Retinal pigment epithelial cell (primary cell): ENCODE data around the gene VWA5A.
A peak's percentile ranks its signal among the peaks of the same experiment; 100 is the strongest.

Experiments used
- DNase-seq: peaks from one replicate; pipeline ENCODE4 v3.0.0-alpha.2; 2010; ENCODE audit warnings: low read depth
- H3K4me3 ChIP-seq: 2 replicates; pipeline ENCODE4 v1.5.1; 2011; ENCODE audit warnings: mild to moderate bottlenecking, low read length, control low read depth, moderate library complexity
- TF ChIP-seq, protein P1 (sequence below): conservative IDR thresholded peaks from 2 replicates; pipeline ENCODE4 v1.5.1; 2011; ENCODE audit warnings: low read depth, low read length, control low read depth, inconsistent platforms

Gene VWA5A

DNA sequence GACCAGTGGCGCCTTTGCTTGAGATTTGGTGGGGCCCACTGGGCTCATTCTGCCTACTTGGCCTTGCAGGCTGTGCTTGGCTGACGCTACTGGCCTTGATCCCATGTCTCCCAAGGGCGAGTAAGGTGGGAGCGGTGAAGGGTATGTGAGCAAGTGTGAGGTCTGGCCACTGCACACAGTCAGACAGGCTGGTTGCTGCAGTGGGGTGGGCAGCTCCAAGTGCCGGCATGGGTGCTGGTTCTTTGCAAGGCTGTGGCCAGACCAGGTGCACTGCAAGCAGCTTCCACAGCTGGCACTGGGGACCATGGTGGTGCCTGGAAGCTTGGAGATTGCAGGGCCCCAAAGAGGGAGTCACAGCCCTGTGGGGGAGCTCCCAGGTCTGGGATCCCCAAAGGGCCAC lies 40.7 kb upstream of the VWA5A start:
- no peak overlapping the region for H3K4me3 ChIP-seq
- TF ChIP-seq, protein P1, sequence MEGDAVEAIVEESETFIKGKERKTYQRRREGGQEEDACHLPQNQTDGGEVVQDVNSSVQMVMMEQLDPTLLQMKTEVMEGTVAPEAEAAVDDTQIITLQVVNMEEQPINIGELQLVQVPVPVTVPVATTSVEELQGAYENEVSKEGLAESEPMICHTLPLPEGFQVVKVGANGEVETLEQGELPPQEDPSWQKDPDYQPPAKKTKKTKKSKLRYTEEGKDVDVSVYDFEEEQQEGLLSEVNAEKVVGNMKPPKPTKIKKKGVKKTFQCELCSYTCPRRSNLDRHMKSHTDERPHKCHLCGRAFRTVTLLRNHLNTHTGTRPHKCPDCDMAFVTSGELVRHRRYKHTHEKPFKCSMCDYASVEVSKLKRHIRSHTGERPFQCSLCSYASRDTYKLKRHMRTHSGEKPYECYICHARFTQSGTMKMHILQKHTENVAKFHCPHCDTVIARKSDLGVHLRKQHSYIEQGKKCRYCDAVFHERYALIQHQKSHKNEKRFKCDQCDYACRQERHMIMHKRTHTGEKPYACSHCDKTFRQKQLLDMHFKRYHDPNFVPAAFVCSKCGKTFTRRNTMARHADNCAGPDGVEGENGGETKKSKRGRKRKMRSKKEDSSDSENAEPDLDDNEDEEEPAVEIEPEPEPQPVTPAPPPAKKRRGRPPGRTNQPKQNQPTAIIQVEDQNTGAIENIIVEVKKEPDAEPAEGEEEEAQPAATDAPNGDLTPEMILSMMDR: no peak
- no peak for DNase-seq

DNA sequence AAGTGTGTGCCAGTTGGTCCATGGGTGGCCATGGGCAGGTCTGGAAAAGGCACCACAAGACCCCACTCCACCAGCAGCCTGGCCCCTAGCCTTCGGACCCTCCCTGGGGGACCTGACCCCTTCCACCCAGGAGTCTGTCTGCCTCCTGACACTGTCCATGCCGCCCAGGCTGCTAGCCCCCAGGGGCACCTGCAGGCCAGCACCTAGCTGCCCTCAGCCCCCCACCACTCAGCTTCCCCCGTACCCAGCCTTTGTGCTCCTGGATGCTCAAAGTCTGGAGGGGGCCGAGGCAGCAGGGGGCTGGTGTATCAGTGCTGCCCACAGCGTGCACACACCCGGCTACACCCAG lies 39.8 kb upstream of the VWA5A start:
- H3K4me3 ChIP-seq: no peak overlapping the region
- DNase-seq: no peak
- TF ChIP-seq, protein P1: no peak

DNA sequence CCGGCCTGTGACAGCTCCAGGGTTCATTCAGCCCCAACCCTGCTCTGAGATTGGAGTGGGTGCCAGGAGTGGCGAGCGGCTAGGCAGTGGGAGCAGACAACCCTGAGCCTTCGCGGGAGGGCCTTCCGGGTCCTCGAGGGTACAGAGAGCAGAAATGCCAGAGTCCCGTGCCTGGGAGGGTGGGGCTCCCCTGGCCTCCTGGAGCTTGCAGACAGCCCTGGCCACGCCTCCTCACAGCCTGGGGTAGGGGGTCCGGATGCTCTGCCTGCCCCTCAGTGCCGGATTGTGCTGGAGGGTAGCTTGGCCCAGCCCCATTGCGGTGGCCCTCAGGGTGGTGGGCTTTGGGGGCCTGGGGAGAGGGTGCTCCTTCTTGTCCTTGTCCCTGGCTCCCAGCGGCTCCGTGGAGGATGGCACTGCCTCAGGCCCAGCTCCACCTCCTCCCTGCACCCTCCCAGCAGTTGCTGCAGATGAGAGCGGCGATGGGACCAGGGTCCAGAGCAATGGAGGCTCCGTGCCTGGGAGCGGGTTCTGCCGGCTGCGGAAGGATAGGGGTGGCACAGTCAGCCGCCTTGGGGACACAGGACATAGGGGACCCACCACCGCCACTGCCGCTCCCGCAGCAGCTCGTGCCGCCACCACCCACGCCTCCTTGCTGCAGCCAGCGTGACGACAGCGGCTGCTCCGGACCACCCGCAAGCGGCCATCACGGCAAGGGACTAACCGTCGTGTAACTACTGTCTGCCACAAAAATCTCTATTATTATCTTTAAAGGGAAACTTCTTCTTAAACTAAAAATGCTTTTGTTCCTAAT lies 39.2 kb upstream of the VWA5A start:
- no peak for DNase-seq
- peak overlapping the region; percentile 65 for H3K4me3 ChIP-seq
- TF ChIP-seq, protein P1: no peak

DNA sequence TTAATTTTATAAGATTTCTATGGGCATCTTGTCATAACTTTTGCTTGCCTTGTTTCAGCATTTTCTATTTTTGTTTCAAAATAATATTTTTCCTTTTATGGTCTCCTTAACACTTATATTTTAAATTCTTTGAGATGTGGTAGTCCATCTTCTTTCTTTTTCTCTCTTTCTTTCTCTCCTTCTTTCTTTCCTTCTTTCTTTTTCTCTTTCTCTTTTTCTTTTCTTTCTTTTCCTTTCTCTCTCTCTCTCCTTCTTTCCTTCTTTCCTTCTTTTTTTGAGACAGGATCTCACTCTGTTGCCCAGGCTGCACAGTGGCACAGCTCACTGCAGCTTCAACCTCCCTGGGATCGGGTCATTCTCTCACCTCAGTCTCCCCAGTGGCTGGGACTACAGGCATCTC lies 38.0 kb upstream of the VWA5A start:
- no peak overlapping the region for H3K4me3 ChIP-seq
- no peak for DNase-seq
- TF ChIP-seq, protein P1: no peak

DNA sequence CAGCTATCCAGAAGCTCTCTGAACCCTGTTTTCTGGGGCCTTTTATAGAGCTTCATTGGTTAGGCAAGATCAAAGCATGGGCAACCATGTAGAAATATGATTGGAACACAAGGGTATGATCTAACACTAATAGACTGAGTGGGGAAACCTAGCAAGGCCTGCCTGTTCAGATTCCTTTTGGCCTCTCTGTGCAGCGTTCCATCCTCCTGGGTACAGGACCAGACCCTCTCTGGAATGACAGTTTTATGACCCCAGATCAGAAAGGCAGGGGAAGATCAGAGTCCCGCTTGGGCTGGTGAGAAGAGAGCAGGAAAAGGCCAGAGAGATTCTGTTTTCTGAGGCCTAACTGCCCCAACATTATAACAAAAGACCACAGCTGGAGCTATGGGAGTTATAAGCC lies 36.7 kb upstream of the VWA5A start:
- TF ChIP-seq, protein P1: no peak
- DNase-seq: no peak
- no peak overlapping the region for H3K4me3 ChIP-seq

DNA sequence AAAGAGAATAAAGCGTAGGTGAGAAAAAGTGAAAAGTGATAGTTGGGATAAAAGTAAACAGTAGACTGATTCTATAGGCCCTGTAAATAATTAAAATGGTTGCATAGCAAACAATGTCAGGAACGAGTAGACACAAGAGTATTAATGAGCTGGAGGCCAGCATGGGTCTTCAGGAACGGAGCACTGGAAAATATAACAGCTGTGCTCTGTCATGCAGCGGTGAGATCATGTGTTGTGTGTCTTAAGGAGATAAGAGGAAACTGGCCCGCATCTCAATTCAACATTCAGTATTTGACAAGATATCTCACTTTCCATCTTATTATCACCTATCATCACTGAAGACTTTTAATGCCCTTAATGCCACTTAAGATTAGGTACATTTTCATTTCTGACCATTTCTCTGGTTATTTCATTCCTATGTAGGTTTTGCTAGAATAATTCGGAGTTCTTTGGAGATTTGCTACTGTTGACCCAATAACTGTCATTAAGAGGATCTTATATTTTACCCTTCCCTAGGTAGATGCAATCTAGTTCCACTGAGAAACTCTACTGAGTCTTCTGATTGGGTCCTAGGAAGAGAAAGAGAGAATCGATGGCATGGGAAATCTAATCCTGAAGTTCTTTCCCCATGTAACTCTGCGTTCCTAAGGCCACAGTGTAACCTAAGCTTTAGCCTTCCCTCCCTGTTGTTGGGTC lies 35.5 kb upstream of the VWA5A start:
- no peak for DNase-seq
- H3K4me3 ChIP-seq: no peak overlapping the region
- TF ChIP-seq, protein P1: no peak

DNA sequence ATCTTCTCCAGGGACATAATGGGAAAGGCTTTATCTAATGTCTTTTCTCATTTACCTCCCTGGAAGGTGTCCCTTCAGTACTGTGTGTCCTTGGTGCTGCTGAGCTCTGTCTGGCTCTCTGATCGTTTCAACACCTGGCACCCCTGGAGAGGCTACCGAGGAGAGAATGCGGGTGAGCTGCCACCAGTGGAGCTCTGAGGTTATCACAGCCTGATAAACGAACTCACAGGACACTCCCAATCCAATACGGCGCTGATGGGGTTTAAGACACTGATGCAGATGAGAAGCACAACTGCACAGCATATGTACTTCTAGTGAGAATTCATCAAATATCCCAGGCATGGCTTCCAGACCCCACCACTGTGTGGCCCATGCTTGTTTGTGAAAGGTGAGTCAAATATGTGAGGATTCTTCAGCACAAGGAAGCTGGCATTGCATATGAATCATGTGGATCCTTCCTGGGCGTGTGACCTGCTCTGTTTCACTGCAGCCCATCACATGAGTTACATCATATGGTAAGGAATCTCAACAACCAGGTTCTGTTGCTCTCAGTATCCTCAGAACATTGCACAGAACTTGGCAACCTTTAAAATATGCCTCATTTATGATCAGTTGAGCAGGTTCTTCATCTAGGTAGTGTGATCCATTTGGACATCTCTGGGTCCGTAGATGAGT lies 34.8 kb upstream of the VWA5A start:
- TF ChIP-seq, protein P1: no peak
- no peak overlapping the region for H3K4me3 ChIP-seq
- DNase-seq: no peak
